DOHH2 (cell line): Measurements from ENCODE around the gene CNTNAP2.

Experiments
- EZH2phosphoT487 ChIP-seq: fragments of 200-600 bp; sonication (generic); IDR thresholded peaks from 2 replicates; pipeline ENCODE4 v1.6.1; 2017; ENCODE audit warnings: borderline replicate concordance, mild to moderate bottlenecking, antibody characterized with exemption, low read length, moderate library complexity, mixed read lengths
- TF ChIP-seq, protein P1 (sequence below): fragments of 200-600 bp; sonication (generic); IDR thresholded peaks from one replicate; pipeline ENCODE4 v1.5.1; 2014; ENCODE audit warnings: antibody characterized with exemption, mild to moderate bottlenecking, low read depth, low read length; ENCODE audit not compliant: poor library complexity, severe bottlenecking

DNA sequence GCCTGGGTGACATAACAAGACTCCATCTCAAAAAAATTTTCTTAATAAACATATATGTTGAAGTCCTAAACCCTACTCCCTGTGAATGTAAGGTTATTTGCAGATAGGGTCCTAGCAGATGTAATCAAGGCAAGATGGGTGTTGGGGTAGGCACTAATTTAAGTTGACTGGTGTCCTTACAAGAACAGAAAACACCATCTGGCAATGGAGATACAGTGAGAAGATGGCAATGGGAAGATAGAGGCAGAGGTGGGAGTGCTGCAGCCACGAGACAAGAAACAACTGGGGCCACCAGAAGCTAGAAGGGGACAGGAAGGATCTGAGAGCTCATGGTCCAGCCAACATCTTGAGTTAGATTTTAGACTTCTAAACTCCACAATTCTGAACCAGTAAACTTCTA lies 606.4 kb downstream of the CNTNAP2 start:
- TF ChIP-seq, protein P1, sequence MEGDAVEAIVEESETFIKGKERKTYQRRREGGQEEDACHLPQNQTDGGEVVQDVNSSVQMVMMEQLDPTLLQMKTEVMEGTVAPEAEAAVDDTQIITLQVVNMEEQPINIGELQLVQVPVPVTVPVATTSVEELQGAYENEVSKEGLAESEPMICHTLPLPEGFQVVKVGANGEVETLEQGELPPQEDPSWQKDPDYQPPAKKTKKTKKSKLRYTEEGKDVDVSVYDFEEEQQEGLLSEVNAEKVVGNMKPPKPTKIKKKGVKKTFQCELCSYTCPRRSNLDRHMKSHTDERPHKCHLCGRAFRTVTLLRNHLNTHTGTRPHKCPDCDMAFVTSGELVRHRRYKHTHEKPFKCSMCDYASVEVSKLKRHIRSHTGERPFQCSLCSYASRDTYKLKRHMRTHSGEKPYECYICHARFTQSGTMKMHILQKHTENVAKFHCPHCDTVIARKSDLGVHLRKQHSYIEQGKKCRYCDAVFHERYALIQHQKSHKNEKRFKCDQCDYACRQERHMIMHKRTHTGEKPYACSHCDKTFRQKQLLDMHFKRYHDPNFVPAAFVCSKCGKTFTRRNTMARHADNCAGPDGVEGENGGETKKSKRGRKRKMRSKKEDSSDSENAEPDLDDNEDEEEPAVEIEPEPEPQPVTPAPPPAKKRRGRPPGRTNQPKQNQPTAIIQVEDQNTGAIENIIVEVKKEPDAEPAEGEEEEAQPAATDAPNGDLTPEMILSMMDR, result no peak
- TF ChIP-seq EZH2phosphoT487, result no peak
